Prostate gland (tissue), 2 donors: ENCODE measurements around the gene VGF. TPM values are rescaled to one million over a fixed set of nuclear protein-coding genes. Genes with fewer than 3 reads are reported as not detected.

Experiments used
- DNase-seq: peaks from one replicate; pipeline ENCODE4 v3.0.0-alpha.2; 2019; ENCODE audit warnings: low spot score
- H3K27ac ChIP-seq, 2 donors: fragments of 200-600 bp; sonication (generic); 2 replicates each; pipeline ENCODE4 v1.5.1; 2017 to 2019
- H3K27me3 ChIP-seq: fragments of 200-600 bp; sonication (generic); replicated peaks from 2 replicates; pipeline ENCODE4 v1.5.1; 2019; ENCODE audit not compliant: insufficient read depth
- H3K36me3 ChIP-seq, 2 donors: fragments of 200-600 bp; sonication (generic); 1 replicate in 1 of 2; 2 replicates in 1 of 2; pipeline versions ENCODE4 v1.5.1 to v1.8.1; 2017 to 2019
- H3K4me1 ChIP-seq: fragments of 200-600 bp; sonication (generic); replicated peaks from 2 replicates; pipeline ENCODE4 v1.5.1; 2019
- H3K4me3 ChIP-seq, 2 donors: fragments of 200-600 bp; sonication (generic); 2 replicates each; pipeline ENCODE4 v1.5.1; 2017 to 2019
- H3K9me3 ChIP-seq: fragments of 200-600 bp; sonication (generic); 2 replicates; pipeline ENCODE4 v1.5.1; 2017
- CTCF ChIP-seq, 4 experiments: fragments of 200-600 bp in 2 of 4; fragments of 450-650 bp in 2 of 4; sonication (generic) in 2 of 4; IDR thresholded peaks; 1 replicate in 3 of 4; 2 replicates in 1 of 4; pipeline ENCODE4 v1.5.1; 2016 to 2019; ENCODE audit warnings: antibody characterized with exemption in 4 of 4, mild to moderate bottlenecking in 2 of 4, moderate library complexity in 2 of 4
- POLR2A ChIP-seq: fragments of 450-650 bp; IDR thresholded peaks from one replicate; pipeline ENCODE4 v1.6.1; 2016; ENCODE audit warnings: antibody characterized with exemption, mild to moderate bottlenecking
- POLR2AphosphoS5 ChIP-seq: sonication (generic); formaldehyde crosslinking; IDR thresholded peaks from one replicate; pipeline ENCODE4 v1.6.1; 2017; ENCODE audit warnings: antibody characterized with exemption
- WGBS: methylation state at CpG from one replicate; pipeline ENCODE4 v1.1.5; 2018; 5-methylcytosine and 5-hydroxymethylcytosine counted together
- intact Hi-C: fragments of 100-400 bp; cut with DNase I; formaldehyde crosslinking; loops from one replicate; pipeline ENCODE4 v1.14.2; 2022
- total RNA-seq, 2 donors: library from RNA; depleted of rRNA; stranded (reverse); fragments of >200 nt; gene quantifications; one replicate each; pipeline ENCODE4 v1.1.0, GENCODE V29; 2016

The VGF gene
- total RNA-seq, 2 donors from 2014 or later, result 0.14 to 0.68 TPM

GRCh38 chr7:101127460-101128039, 37.8 kb downstream of the VGF start:
- peak overlapping the region in 1 of 2 donors; percentile 27 for H3K27ac ChIP-seq
- H3K4me3 ChIP-seq, result no peak overlapping the region
- no peak for DNase-seq
- no peaks in the 10 kb centered on the region for H3K4me1 ChIP-seq
- H3K27me3 ChIP-seq, result no peaks in the 10 kb centered on the region
- TF ChIP-seq POLR2AphosphoS5 (no peak), POLR2A (no peak), CTCF (IDR thresholded peaks at IDR 0.05) (no peak)
- H3K36me3 ChIP-seq, result no peaks in the 10 kb centered on the region
- 72% methylated on average over 3 of the region's 3 CpGs for WGBS
- intact Hi-C loops, result no loop called here
- H3K9me3 ChIP-seq, result no peaks in the 10 kb centered on the region

- Histone ChIP-seq H3K27ac (peak within 1 kb of the TSS; percentile 46 to 63), H3K4me3 (no peak within 1 kb of the TSS), H3K4me1 (no peaks in the 10 kb centered on the region), H3K27me3 (no peaks in the 10 kb centered on the region), H3K36me3 (no peaks in the 10 kb centered on the region), H3K9me3 (no peaks in the 10 kb centered on the region)
- peak; percentile 74 for DNase-seq
- peak; percentile 77 for TF ChIP-seq POLR2AphosphoS5
- no peak for TF ChIP-seq CTCF (IDR thresholded peaks at IDR 0.05)
- peak; percentile 90 for TF ChIP-seq POLR2A
- intact Hi-C loops, result no loop called here
- WGBS, result 4% methylated on average over 22 of the region's 22 CpGs
These were observed 38.5 kb downstream of the VGF start, which contains the start of gene SERPINE1 for GRCh38 chr7:101126651-101127459. Gene SERPINE1, plus strand, starts transcription at chr7:101127104. Its CDS starts 1,290 bp downstream, at chr7:101128394.

GRCh38 chr7:101125989-101126650, 39.2 kb downstream of the VGF start:
- H3K4me1 ChIP-seq, result no peaks in the 10 kb centered on the region

GRCh38 chr7:101124376-101125056, 40.9 kb downstream of the VGF start:
- TF ChIP-seq CTCF (IDR thresholded peaks at IDR 0.05) (no peak), POLR2AphosphoS5 (no peak), POLR2A (no peak)
- H3K9me3 ChIP-seq, result no peaks in the 10 kb centered on the region
- no peaks in the 10 kb centered on the region for H3K36me3 ChIP-seq
- H3K4me3 ChIP-seq, result no peak overlapping the region
- intact Hi-C loops, result no loop called here
- no peaks in the 10 kb centered on the region for H3K4me1 ChIP-seq
- no peak for DNase-seq
- no peaks in the 10 kb centered on the region for H3K27me3 ChIP-seq
- peak overlapping the region in 1 of 2 donors; percentile 15 for H3K27ac ChIP-seq
- 54% methylated on average over 7 of the region's 7 CpGs for WGBS

More at GRCh38 chr7:101125989-101126650, 39.2 kb downstream of the VGF start:
- Histone ChIP-seq H3K4me3 (no peak overlapping the region), H3K9me3 (no peaks in the 10 kb centered on the region), H3K27ac (peak overlapping the region; percentile 46 to 63), H3K27me3 (no peaks in the 10 kb centered on the region), H3K36me3 (no peaks in the 10 kb centered on the region)
- WGBS, result 21% methylated on average over 15 of the region's 15 CpGs
- TF ChIP-seq POLR2AphosphoS5, result no peak
- TF ChIP-seq POLR2A, result no peak
- no peak for TF ChIP-seq CTCF (IDR thresholded peaks at IDR 0.05)
- intact Hi-C loops, result no loop called here
- DNase-seq, result no peak
